ENCODE measurements around the gene TENT4B. TPM values are rescaled to one million over a fixed set of nuclear protein-coding genes. Genes with fewer than 3 reads are reported as not detected.

TENT4B gene
- total RNA-seq, 1 experiment from 2014 or later = 13.0 TPM

DNA sequence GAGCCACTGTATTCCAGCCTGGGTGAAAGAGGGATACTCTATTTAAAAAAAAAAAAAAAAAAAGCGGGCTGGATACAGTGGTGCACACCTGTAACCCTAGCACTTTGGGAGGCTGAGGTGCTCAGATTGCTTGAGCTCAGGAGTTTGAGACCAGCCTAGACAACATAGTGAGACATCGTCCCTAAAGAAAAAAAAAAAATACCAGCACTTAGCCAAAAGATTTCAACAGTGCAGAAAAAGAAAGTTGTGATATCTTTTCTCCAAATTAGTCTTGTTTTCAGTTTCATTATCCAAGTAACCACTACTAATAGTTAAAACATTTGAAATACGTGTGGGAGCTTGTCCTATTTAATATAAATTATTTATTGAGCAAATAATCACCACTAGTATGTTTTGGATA, 48.7 kb downstream of the TENT4B start:
- H3K18ac ChIP-seq (ENCODE audit: insufficient read length, low read depth, low read length) = no peak overlapping the region
- Mint-ChIP-seq H3K4me3 (no peak overlapping the region), H3K27me3 (ENCODE audit: low read depth) (no peaks in the 10 kb centered on the region), H3K4me1 (peaks cover 9 to 10% of the 10 kb centered on the region in 2 experiments), H3K36me3 (ENCODE audit: insufficient read depth in 1 of 3, low read depth in 3 of 3) (peaks cover 2 to 5% (median 4%) of the 10 kb centered on the region in 3 experiments; a peak in 6 of 7 replicates), H3K9me3 (no peaks in the 10 kb centered on the region; a peak in 1 of 5 replicates), H3K27ac (no peak overlapping the region)
- TF ChIP-seq, protein P1, sequence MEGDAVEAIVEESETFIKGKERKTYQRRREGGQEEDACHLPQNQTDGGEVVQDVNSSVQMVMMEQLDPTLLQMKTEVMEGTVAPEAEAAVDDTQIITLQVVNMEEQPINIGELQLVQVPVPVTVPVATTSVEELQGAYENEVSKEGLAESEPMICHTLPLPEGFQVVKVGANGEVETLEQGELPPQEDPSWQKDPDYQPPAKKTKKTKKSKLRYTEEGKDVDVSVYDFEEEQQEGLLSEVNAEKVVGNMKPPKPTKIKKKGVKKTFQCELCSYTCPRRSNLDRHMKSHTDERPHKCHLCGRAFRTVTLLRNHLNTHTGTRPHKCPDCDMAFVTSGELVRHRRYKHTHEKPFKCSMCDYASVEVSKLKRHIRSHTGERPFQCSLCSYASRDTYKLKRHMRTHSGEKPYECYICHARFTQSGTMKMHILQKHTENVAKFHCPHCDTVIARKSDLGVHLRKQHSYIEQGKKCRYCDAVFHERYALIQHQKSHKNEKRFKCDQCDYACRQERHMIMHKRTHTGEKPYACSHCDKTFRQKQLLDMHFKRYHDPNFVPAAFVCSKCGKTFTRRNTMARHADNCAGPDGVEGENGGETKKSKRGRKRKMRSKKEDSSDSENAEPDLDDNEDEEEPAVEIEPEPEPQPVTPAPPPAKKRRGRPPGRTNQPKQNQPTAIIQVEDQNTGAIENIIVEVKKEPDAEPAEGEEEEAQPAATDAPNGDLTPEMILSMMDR (conservative IDR thresholded peaks at IDR 0.05) = no peak
- H3K79me1 ChIP-seq (ENCODE audit: insufficient read depth, low read depth, low read length, poor library complexity, severe bottlenecking) = no peaks in the 10 kb centered on the region
- no peak overlapping the region for H4K8ac ChIP-seq (replicated peaks; ENCODE audit: insufficient read length, low read depth, low read length)
- no peak overlapping the region for H3K56ac ChIP-seq (ENCODE audit: insufficient read length, low read depth, low read length)
- H3K4me1 ChIP-seq (ENCODE audit: insufficient read depth, low read length) = no peaks in the 10 kb centered on the region
- no peak overlapping the region for H3K14ac ChIP-seq (ENCODE audit: insufficient read depth, low read length)
- H3T11ph ChIP-seq (ENCODE audit: low read length) = no peak overlapping the region
- H2BK20ac ChIP-seq (ENCODE audit: low read depth, low read length, poor library complexity, severe bottlenecking) = no peak overlapping the region
- no peak overlapping the region for H3K23ac ChIP-seq (ENCODE audit: insufficient read length, low read depth, low read length)
- no peak overlapping the region for H3K4ac ChIP-seq (ENCODE audit: low read depth, low read length)
- H2BK12ac ChIP-seq (ENCODE audit: insufficient read length, low read depth, low read length) = no peak overlapping the region
- H3K27me3 ChIP-seq (ENCODE audit: insufficient read depth, low read length) = no peaks in the 10 kb centered on the region
- no peak for DNase-seq
- H3K4me2 ChIP-seq (ENCODE audit: insufficient read depth, insufficient read length, low read length) = no peak overlapping the region
- H2BK120ac ChIP-seq (ENCODE audit: low read depth, low read length, poor library complexity, severe bottlenecking) = no peak overlapping the region
- H2AFZ ChIP-seq (ENCODE audit: low read length) = no peak overlapping the region
- H4K91ac ChIP-seq (ENCODE audit: insufficient read length, low read depth, low read length) = no peak overlapping the region
- H3K79me2 ChIP-seq (ENCODE audit: insufficient read depth, low read length) = peaks cover 4% of the 10 kb centered on the region; the same call in 1 of the 2 replicates
- no peaks in the 10 kb centered on the region for H3K9me3 ChIP-seq (ENCODE audit: control insufficient read depth, low read depth, low read length)
- no CpG with 5 or more reads among the region's 3 CpGs for WGBS (ENCODE audit: extremely low coverage, insufficient read length, low lambda C conversion rate)
- no peak overlapping the region for H3K27ac ChIP-seq (ENCODE audit: insufficient read length, low read depth, low read length)
- no peak overlapping the region for H3K9ac ChIP-seq (ENCODE audit: extremely low read depth, insufficient read length, low read length)
- no peak overlapping the region for H2BK15ac ChIP-seq (ENCODE audit: low read depth, low read length)
- peaks cover 3% of the 10 kb centered on the region for H4K20me1 ChIP-seq (ENCODE audit: control insufficient read depth, insufficient read depth, insufficient read length)
- no peak overlapping the region for H2AK5ac ChIP-seq (ENCODE audit: insufficient read length, low read length)
- no peaks in the 10 kb centered on the region for H3K23me2 ChIP-seq (ENCODE audit: insufficient read length, low read depth, low read length, poor library complexity, severe bottlenecking)
- H2BK5ac ChIP-seq (ENCODE audit: insufficient read length, low read length) = no peak overlapping the region
- no peak overlapping the region for H4K5ac ChIP-seq (ENCODE audit: insufficient read length, low read depth, low read length)
